Lower leg skin (tissue), 3 donors: ENCODE measurements around the gene OR2W1.

Experiments
- POLR2A ChIP-seq, 2 donors: fragments of 450-650 bp; IDR thresholded peaks; one replicate each; pipeline ENCODE4 v1.6.1; 2016 to 2017; ENCODE audit warnings: antibody characterized with exemption in 2 of 2, mild to moderate bottlenecking in 1 of 2, moderate library complexity in 1 of 2
- TF ChIP-seq, protein P1 (sequence below), 3 donors: fragments of 450-650 bp; IDR thresholded peaks; one replicate each; pipeline ENCODE4 v1.5.1; 2016; ENCODE audit warnings: antibody characterized with exemption in 3 of 3, mild to moderate bottlenecking in 3 of 3, moderate library complexity in 2 of 3

DNA sequence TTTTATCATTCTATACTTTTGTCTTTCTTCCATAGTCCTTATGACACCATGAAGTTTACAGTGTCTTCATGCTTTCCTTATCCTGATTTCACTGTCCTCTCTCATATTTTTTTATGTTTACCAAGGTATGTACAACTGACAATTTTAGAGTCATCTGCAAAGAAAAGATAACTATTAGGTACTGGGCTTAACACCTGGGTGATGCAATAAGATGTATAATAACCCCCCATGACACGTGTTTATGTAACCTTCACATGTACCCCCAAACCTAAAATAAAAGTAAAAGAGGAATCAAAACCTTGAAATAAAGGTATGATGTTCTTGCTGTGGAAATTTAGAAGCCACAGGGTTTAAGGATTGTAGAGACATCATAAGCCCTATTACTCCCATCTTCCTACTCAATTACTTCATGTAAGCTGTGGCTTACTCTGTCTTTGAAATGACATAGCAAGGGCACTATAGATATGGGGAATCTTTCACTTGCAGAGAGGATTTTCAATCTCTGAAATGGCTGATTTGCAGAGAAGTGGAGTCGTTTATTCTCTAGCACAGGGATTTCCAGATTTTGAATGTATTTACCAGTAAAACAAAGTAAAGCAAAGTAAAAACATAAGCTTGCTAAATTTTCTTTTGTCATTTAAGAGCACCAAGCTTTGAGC, 18.9 kb downstream of the OR2W1 start:
- TF ChIP-seq, protein P1, sequence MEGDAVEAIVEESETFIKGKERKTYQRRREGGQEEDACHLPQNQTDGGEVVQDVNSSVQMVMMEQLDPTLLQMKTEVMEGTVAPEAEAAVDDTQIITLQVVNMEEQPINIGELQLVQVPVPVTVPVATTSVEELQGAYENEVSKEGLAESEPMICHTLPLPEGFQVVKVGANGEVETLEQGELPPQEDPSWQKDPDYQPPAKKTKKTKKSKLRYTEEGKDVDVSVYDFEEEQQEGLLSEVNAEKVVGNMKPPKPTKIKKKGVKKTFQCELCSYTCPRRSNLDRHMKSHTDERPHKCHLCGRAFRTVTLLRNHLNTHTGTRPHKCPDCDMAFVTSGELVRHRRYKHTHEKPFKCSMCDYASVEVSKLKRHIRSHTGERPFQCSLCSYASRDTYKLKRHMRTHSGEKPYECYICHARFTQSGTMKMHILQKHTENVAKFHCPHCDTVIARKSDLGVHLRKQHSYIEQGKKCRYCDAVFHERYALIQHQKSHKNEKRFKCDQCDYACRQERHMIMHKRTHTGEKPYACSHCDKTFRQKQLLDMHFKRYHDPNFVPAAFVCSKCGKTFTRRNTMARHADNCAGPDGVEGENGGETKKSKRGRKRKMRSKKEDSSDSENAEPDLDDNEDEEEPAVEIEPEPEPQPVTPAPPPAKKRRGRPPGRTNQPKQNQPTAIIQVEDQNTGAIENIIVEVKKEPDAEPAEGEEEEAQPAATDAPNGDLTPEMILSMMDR (IDR thresholded peaks at IDR 0.05), result no peak
- no peak for TF ChIP-seq POLR2A (IDR thresholded peaks at IDR 0.05)
